Measurements from ENCODE around the gene STC2.

- no peak for TF ChIP-seq POLR2A (IDR thresholded peaks at IDR 0.05)
- TF ChIP-seq, protein P1, sequence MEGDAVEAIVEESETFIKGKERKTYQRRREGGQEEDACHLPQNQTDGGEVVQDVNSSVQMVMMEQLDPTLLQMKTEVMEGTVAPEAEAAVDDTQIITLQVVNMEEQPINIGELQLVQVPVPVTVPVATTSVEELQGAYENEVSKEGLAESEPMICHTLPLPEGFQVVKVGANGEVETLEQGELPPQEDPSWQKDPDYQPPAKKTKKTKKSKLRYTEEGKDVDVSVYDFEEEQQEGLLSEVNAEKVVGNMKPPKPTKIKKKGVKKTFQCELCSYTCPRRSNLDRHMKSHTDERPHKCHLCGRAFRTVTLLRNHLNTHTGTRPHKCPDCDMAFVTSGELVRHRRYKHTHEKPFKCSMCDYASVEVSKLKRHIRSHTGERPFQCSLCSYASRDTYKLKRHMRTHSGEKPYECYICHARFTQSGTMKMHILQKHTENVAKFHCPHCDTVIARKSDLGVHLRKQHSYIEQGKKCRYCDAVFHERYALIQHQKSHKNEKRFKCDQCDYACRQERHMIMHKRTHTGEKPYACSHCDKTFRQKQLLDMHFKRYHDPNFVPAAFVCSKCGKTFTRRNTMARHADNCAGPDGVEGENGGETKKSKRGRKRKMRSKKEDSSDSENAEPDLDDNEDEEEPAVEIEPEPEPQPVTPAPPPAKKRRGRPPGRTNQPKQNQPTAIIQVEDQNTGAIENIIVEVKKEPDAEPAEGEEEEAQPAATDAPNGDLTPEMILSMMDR (IDR thresholded peaks at IDR 0.05): no peak
Observed at GRCh38 chr5:173309731-173310130, 18.5 kb downstream of the STC2 start.

Measured in testis (tissue), 2 donors.